Thyroid gland (tissue), 4 donors: ENCODE results near the gene NRXN2. TPM values are rescaled to one million over a fixed set of nuclear protein-coding genes. Genes with fewer than 3 reads are reported as not detected.
"Not testable (repeated sequence)": the region's sequence is repeated elsewhere in the genome, so short reads cannot be mapped to it uniquely, and the experiment has no call there.

Source experiments
- DNase-seq, 2 donors: peaks; one replicate each; pipeline ENCODE4 v3.0.0-alpha.2; 2019
- H3K27ac ChIP-seq, 3 donors: fragments of 200-600 bp; sonication (generic); 1 replicate in 2 of 3; 2 replicates in 1 of 3; pipeline ENCODE4 v1.5.1; 2016 to 2019; ENCODE audit warnings: mild to moderate bottlenecking in 1 of 3, moderate library complexity in 1 of 3
- H3K27me3 ChIP-seq: fragments of 200-600 bp; sonication (generic); one replicate; pipeline ENCODE4 v1.5.1; 2019
- H3K36me3 ChIP-seq, 2 donors: fragments of 200-600 bp; sonication (generic); one replicate each; pipeline ENCODE4 v1.5.1; 2016 to 2019
- H3K4me1 ChIP-seq, 2 donors: fragments of 200-600 bp; sonication (generic); one replicate each; pipeline ENCODE4 v1.5.1; 2017 to 2019
- H3K4me3 ChIP-seq, 3 donors: fragments of 200-600 bp; sonication (generic); replicated peaks in 1 of 3; 1 replicate in 2 of 3; 2 replicates in 1 of 3; pipeline ENCODE4 v1.5.1; 2016; ENCODE audit warnings: mild to moderate bottlenecking in 1 of 3
- H3K9me3 ChIP-seq: fragments of 200-600 bp; sonication (generic); one replicate; pipeline ENCODE4 v1.5.1; 2017
- CTCF ChIP-seq, 6 experiments: fragments of 200-600 bp in 3 of 6; fragments of 450-650 bp in 3 of 6; sonication (generic) in 3 of 6; IDR thresholded peaks; one replicate each; pipeline ENCODE4 v1.5.1; 2016 to 2019; ENCODE audit warnings: antibody characterized with exemption in 6 of 6, mild to moderate bottlenecking in 2 of 6, inconsistent platforms in 1 of 6, moderate library complexity in 1 of 6
- POLR2A ChIP-seq, 2 donors: fragments of 450-650 bp; IDR thresholded peaks; one replicate each; pipeline ENCODE4 v1.6.1; 2017; ENCODE audit warnings: antibody characterized with exemption in 2 of 2, mild to moderate bottlenecking in 2 of 2, moderate library complexity in 1 of 2
- WGBS, 2 donors: methylation state at CpG; one replicate each; pipeline ENCODE4 v1.1.5; 2017; 5-methylcytosine and 5-hydroxymethylcytosine counted together
- intact Hi-C: fragments of 100-400 bp; cut with DNase I; formaldehyde crosslinking; loops from one replicate; pipeline ENCODE4 v1.15.1; 2023
- total RNA-seq, 4 donors: library from RNA; depleted of rRNA; stranded (reverse); fragments of >200 nt; gene quantifications; one replicate each; pipeline ENCODE4 v1.2.3, GENCODE V29; 2016

Gene NRXN2
- total RNA-seq, 4 donors from 2014 or later: 2.0 to 12.3 (median 4.8) TPM

GRCh38 chr11:64665411-64665821 lies 57.6 kb downstream of the NRXN2 start:
- Histone ChIP-seq H3K9me3 (no peaks in the 10 kb centered on the region), H3K36me3 (no peaks in the 10 kb centered on the region), H3K27ac (no peak overlapping the region), H3K4me3 (no peak overlapping the region), H3K27me3 (no peaks in the 10 kb centered on the region), H3K4me1 (no peaks in the 10 kb centered on the region)
- intact Hi-C loops: no loop called here
- no peak for DNase-seq
- WGBS, 2 donors: 45 to 49% methylated on average over 7 of the region's 7 CpGs
- TF ChIP-seq CTCF (IDR thresholded peaks at IDR 0.05) (no peak), POLR2A (IDR thresholded peaks at IDR 0.05) (no peak)

GRCh38 chr11:64664236-64664870 lies 58.6 kb downstream of the NRXN2 start:
- H3K36me3 ChIP-seq, H3K27ac ChIP-seq, DNase-seq, intact Hi-C loops, H3K27me3 ChIP-seq, H3K4me1 ChIP-seq, H3K4me3 ChIP-seq, H3K9me3 ChIP-seq: not testable (repeated sequence)
- WGBS, 2 donors: 89 to 91% methylated on average over 15 of the region's 15 CpGs

- no peaks in the 10 kb centered on the region for H3K4me1 ChIP-seq
- intact Hi-C loops: no loop called here
- H3K27me3 ChIP-seq: no peaks in the 10 kb centered on the region
- no peak overlapping the region for H3K27ac ChIP-seq
- DNase-seq: no peak
- H3K36me3 ChIP-seq: no peaks in the 10 kb centered on the region
- H3K4me3 ChIP-seq: no peak overlapping the region
- no peak for TF ChIP-seq CTCF (IDR thresholded peaks at IDR 0.05)
- no peaks in the 10 kb centered on the region for H3K9me3 ChIP-seq
- WGBS, 2 donors: 92 to 93% methylated on average over 4 of the region's 4 CpGs
These were observed 59.3 kb downstream of the NRXN2 start for GRCh38 chr11:64663656-64664055.

GRCh38 chr11:64661614-64662013 lies 61.4 kb downstream of the NRXN2 start:
- TF ChIP-seq POLR2A (IDR thresholded peaks at IDR 0.05) (no peak), CTCF (IDR thresholded peaks at IDR 0.05) (no peak)
- Histone ChIP-seq H3K4me1 (no peaks in the 10 kb centered on the region), H3K27me3 (no peaks in the 10 kb centered on the region), H3K36me3 (no peaks in the 10 kb centered on the region), H3K9me3 (no peaks in the 10 kb centered on the region), H3K27ac (no peak overlapping the region), H3K4me3 (no peak overlapping the region)
- no peak for DNase-seq
- 72 to 87% methylated on average over 7 of the region's 7 CpGs for WGBS, 2 donors
- intact Hi-C loops: no loop called here

GRCh38 chr11:64661146-64661545 lies 61.9 kb downstream of the NRXN2 start:
- intact Hi-C loops: no loop called here
- no peaks in the 10 kb centered on the region for H3K9me3 ChIP-seq
- no peaks in the 10 kb centered on the region for H3K27me3 ChIP-seq
- WGBS, 2 donors: 64 to 74% methylated on average over 4 of the region's 6 CpGs
- H3K36me3 ChIP-seq: no peaks in the 10 kb centered on the region
- H3K4me3 ChIP-seq: no peak overlapping the region
- TF ChIP-seq CTCF (IDR thresholded peaks at IDR 0.05) (no peak), POLR2A (IDR thresholded peaks at IDR 0.05) (no peak)
- H3K27ac ChIP-seq: peak overlapping the region in 1 of 3 donors; percentile 24
- H3K4me1 ChIP-seq: no peaks in the 10 kb centered on the region
- DNase-seq: no peak
